Measurements from ENCODE around the gene LTB4R2.

DNA sequence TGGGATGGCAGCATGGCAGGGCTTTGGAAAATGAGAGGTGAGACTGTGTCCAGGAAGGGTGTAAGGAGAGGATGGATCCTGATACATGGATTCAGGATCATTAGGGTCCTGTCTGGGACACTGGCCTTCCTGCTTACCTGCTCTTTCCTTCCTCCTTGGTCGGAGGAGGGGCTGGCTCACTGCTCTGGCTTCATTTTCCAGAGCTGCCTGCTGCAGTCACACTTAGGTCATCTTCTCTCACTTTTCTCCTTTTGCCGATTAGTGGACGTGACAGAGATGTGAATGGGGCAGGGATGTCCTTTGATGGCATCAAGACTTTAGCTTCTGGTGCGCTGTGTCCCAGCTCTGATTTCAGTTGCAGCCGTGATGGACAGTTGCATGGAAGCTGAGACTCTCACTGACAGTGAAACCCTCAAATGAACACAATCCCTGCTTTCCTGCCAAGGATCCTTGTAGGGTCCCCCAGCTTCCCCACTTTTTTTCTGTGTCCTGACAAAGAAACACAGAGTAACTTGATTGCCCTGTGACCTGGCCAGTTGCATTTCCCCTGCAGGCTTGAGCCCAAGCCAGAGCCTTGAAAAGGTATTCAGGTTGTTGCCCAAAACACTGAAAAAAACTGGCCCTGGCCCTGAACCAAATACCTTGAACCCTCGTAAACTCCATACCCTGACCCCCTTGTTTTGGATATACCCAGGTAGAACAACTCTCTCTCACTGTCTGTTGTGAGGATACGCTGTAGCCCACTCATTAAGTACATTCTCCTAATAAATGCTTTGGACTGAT, 1.4 kb upstream of the LTB4R2 start:
- no peak for TF ChIP-seq TAF1 (IDR thresholded peaks at IDR 0.05; ENCODE audit: low read depth, low read length)
- no peak for TF ChIP-seq POLR2A (IDR thresholded peaks at IDR 0.05; ENCODE audit: low read depth, low read length)
- TF ChIP-seq POLR2AphosphoS5 (IDR thresholded peaks at IDR 0.05; ENCODE audit: low read depth, low read length) = no peak
- no peak for TF ChIP-seq POU2F2 (IDR thresholded peaks at IDR 0.05; ENCODE audit: low read depth, low read length)
- TF ChIP-seq SPI1 (IDR thresholded peaks at IDR 0.05; ENCODE audit: low read depth, low read length) = no peak
- TF ChIP-seq PAX5 (IDR thresholded peaks at IDR 0.05; ENCODE audit: insufficient read depth, low read length, severe bottlenecking) = no peak

Data from GM12891 (cell line).